CD4-positive, alpha-beta T cell treated with Interferon alpha-2 for 1 hour (primary cell): ENCODE measurements around the gene ASF1A.

Source experiments
- DNase-seq, 2 donors: peaks; one replicate each; pipeline ENCODE4 v3.0.0-alpha.2; 2020 to 2022

Gene ASF1A

DNA sequence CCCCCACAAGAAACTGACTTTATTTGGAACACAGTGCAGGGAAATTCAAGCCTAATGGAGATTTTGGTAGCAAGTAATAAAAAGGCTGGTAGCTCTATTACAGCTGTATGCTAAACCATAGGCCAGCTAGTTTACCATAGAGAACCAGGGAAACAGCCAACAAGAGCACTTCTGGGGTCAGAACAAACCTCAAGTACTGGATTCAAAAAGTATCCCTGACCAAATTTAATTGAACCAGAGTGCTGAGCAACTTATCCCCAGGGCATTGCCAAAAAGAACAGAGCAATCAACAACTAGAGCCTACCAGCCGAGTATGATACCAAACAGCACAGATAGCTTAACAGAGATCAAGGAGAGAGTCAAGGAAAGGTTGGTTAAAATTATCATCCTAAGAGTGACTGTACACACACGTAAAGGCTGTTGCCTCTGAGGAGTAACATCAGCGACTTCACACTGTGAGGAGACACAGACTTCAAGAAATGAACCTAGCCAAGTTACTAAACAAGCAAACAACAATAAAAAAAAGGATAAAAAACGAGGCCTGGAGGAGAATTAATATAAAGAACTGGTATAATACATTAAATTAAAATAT, 11.5 kb upstream of the ASF1A start:
- DNase-seq, result no peak

DNA sequence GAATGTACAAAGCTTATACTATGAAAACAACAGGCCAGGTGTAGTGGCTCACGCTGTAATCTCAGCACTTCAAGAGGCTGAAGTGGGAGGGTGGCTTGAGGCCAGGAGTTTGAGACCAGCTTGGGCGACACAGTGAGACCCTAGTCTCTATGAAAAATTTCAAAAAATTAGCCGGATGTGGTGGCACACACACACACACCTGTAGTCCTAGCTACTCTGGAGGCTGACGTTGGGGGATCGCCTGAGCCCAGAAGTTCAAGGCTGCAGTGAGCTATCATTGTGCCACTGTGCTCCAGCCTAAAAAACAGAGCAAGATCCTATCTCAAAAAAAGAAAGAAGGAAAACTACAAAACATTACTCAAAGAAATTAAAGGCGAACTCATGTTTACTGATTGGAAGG, 7.3 kb upstream of the ASF1A start:
- no peak for DNase-seq

DNA sequence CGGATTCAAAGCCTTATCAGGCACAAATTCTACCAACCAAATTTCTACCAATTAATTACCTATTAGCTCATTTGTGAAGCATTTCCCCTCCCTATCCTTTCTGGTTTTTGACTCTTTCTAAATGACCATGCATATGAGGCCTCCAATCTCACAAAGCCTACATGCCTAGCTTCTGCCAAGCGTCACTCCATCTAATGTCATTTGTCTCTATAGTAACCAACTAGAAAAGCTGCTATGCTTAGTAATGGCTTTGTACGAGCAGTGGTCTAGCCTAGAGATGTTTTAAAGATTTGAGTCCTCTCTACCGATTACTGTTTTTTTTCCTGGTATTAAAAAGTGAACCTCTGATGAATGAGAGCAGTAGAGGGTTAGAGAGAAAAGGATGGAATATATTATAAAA, 4.8 kb upstream of the ASF1A start:
- DNase-seq, result no peak

DNA sequence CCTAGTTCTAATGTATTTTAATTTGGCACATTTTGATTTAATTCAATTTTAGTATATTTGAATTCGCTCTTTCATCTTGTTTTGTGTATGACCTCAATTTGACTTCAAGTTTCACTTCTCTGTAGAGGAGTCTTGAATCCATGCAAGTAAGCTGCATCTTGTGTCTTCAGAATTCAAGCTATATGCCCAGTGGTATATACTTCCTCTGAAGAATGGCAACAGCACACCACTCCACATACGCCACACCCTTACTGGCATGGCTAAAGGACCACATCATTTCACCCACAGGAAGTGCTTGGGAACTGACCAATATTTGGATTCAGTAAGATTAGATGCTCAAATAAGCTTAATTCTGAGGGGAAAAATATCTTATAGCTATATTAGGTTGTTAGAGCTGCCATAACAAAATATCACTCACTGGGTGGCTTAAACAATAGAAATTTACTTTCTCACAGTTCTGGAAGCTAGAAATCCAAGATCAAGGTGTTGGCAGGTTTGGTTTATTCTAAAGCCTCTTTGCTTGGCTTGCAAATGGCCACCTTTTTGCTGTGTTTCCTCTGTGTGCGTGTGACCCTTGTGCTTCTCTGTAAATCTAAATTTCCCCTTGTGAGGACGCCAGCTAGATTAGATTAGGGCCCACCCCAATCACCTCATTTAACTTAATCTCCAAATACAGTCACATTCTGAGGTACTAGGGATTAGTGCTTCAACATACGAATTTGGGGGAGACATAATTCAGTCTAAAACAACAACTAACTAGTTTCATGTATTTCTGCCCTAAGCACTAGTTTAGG, 2.8 kb upstream of the ASF1A start:
- peak in 1 of 2 donors; percentile 39 for DNase-seq

DNA sequence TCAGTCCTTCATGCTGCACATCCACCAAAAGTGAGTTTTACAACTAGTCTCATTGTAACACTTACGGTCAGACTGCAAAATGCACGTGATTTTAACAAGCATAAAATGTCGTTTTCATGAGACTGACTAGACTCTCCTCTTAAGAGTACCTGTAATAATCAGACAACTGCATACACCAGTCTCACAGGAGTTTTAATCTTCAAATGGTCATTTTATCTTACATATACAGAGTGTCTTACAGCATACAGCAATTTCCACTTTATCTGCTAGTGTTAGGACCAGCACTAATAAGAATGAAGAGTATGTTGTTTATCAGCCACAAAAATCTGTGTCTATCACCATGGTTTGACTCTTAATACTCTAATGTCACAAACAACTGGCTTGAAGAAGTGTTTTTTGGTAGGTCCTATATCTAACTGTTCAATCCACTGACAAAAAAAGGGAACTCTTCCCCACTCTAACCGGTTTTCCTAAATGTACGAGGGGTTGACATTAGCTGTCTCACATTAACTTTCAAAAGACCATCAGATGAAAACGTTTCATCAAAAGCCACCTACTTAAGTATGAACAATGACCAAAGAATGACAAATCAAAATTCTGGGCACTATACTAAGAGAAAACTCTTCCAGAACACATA, 1.5 kb upstream of the ASF1A start:
- peak in 1 of 2 donors; percentile 50 for DNase-seq

DNA sequence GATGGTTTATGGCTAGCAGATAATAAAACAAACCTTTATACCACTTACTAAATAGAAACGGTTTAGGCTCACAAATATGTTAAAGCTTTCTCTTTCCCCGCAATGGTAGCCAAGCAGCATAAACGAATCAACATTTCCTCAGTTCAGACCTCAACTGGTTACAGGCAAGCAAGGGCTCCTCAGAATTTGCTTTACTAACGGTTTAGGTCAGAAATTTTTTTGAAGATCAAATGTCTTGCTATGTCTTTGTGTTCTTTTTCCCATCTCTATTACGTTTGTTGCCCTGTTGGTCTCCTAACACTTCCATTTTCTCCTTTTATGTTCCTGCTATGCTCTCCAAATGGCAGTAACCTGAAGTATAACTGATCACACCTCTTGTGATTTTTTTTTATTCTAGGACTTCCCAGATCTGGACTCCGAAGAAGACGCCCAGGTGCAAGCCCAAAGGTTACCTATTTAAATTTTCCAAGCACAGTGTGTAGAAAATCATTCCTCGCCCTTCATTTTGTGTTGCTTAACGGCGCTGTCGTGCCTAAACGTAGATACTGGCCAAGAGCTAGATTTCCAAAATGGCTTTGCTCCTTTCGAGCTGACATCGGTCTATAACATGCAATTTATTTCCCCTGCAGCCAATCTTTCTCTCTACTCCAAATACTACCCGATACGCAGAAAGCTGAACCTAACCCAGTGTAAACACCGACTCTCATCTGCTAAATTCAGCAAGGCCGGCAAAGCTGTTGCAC, 717 bp upstream of the ASF1A start:
- DNase-seq, result peak; percentile 63 to 82

DNA sequence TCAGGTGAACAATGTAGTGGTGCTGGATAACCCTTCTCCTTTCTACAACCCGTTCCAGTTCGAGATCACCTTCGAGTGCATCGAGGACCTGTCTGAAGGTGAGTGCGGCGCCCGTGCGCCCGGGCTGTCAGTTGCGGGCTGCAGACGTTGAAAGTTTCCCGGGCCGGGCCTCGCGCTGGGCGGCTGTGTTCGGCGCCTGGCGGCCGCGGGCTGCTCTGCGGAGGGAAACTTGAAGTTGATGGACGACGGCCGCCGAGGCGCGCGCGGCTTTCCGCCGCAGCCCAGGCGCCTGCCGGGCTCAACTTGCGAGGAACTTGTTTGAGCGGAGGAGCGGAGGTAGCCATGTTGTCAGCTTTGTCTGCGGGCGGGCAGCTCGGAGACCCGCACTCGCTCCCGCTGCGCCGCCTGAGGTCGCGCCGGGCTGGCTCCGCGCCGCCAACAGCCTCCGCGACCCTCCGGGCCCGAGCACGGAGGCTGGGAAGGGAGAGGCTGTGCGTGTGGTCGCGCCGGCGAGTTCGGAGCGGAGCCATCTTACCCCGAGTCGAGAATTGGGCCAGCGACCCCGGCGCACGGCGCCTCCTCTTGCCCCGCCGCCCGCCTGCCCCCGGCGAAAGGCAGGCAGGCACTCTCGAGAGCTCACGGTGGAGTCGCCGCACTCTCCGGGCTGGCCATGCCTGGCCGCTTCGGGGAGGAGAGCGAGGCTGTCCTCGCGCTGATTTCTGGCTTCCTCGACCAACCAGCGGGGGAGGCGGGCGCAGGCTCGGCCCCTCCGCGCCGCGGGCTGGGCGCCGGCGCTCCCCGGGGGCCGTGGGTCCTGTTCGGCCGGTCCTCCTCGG, 691 bp downstream of the ASF1A start:
- DNase-seq, result peak; percentile 59 to 74

DNA sequence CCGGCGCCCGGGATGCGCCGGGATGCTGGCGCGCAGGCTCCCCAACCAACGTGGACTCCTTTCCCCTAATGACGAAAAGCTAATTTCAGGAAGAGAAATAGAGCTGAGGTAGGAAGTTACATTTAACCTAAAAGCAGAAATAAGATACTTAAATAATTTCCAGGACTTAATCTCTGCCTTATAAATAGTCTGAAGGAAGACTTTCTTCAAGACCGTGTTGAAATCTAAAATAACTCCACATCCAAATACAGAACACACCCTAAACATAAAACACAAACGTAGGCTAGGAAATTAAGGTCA, 1.3 kb downstream of the ASF1A start:
- DNase-seq, result no peak

DNA sequence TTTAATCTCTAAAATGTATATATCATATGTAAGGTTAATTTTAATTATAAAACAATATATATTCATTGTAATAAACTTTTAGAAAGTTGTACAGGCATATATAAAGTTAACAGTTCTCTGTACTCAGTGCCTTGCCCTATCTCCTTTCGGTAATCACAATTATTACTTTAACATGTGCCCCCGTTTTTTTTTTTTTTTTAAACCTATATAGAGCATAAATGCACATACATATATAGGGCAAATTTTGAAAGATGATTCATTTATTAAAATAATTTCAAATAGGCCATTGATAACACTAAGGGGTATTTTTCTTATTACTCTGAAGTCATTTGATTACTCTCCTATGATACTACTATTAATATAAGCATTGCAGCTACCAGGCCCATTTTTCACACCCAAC, 1.9 kb downstream of the ASF1A start:
- no peak for DNase-seq

DNA sequence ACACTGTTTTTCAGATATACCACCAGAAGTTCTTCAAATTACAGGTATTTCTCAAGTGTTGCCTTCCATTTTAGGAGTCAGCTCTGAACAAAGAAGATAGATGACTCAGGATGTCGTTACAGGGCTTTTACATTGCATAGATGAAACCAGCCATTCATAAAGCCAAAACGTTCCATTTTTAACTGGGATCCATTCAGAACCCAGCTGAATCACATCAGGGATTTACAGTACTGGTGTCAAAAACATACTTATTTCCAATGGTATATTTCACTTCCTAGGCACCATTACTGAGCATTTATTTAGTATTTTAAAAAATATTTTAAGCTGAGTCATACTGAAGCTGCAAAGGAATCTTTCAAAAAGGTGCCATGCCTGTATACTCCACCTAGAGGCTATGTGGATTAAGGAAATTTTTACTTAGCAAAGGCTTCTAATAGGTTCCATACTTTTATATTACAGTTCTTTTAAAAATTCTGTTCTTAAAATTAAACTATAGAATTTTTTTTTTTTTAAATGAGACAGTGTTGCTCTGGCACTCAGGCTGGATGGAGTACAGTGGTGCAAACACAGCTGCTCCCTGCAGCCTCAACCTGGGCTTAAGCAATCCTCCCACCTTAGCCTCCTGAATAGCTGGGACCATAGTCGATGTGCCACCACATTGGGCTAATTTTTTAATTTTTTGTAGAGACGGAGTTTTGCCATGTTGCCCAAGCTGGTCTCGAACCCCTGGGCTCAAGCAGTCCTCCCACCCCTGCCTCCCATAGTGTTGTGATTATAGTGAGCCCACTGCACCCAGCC, 2.6 kb downstream of the ASF1A start:
- DNase-seq, result peak in 1 of 2 donors; percentile 56

DNA sequence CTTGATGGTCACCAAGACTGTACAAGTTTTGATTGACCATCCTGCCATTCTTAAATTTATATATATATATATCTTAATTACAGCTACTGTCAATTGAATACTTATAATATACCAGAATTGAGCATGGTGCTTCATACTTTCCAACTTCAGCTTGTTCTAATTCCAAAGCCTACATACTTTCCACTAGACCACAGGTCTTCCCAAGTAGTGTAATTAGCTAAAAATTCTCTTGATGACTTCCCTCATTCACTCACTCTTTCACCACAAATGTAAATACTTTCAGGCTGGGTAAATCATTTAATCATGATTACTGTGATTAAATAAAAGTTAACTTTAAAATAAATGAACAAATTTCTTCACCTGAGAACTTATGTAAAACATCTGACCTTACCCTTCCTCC, 3.4 kb downstream of the ASF1A start:
- no peak for DNase-seq

DNA sequence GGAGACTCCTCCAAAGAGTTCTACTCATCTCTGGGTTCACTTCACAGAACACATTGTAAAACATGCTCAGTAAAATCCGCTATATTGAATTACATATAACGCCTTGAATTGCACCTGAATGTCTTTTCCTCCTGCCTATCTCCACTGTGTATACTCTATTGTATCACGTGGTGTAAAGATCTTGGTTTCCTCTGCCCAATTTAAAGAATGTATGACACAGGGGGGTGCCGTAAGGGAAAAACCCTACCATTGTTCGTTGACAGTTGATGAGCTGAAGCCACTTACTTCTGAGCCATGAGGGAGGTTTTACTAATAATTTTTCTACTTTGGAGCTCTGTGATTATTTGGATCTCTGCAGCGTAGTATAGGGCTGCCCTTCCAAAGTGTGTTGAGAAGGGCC, 6.0 kb downstream of the ASF1A start:
- DNase-seq, result peak in 1 of 2 donors; percentile 55

DNA sequence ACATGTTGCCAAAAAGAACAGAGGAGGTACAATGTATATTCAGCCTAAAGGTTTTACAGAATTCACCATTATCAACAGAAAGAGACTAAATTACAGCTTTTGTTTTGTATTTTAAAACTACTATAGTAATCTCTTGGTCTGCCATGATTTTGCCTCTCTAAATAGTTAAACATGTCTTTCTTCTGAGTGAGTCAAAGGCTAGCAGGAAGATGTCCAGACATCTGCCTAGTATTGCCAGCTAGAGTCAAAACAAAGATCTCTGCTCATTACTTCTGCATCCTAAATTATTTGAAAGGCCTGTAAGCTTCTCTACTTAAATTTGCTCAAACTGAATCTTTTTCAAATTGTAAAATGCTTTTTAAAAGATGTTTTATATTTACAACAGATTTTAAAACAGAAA, 8.8 kb downstream of the ASF1A start:
- DNase-seq, result no peak

DNA sequence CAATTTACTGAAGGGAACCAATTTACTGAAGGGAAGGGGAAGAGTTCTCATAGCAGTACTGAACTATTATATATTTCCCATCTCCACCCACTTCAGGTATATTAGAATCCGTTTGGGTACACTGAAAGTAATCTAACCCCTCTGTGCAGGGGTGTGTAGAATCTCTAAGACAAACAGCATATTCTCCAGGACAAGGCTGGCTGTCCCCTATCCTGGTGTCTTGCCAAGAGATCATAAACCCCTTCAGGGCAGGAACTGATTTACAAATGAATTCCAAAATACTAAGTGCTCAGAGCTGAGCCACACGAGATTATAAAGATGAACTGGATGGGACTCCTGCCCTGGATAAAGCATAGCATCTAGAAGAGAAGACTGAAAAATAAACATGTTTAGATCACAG, 9.2 kb downstream of the ASF1A start:
- no peak for DNase-seq

DNA sequence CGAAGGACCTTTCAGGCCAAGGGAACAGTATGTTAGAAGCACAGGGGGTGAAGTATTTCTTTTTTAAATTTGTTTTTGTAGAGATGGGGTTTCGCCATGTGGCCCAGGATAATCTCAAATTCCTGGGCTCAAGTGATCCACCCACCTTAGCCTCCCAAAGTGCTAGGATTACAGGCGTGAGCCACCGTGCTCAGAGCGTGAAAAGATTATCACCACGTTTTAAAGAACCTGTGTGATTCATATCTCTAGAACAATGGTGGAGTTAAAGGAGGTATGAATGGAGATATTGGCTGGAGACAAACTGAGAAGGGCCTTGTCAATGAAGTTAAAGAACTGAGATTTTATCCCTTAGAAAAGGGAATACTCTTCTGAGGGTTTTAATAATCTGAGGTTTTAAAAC, 9.7 kb downstream of the ASF1A start:
- no peak for DNase-seq

DNA sequence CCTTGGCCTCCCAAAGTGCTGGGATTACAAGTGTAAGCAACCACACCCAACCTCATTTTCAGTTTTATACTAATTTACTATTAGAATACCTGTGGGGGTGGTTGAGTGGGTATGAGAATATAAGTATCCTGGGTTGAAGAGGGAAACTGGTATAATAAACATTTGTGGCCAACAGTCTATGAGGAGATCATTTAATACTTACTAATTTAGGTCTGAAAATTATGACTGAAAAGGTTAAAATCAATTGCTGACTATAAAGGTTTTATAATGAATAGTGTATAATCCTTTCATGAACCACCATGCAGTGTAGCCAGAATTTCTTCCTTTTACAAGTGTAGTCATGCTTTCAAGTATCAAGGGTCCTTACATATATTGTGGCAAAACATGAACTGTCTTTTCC, 11.1 kb downstream of the ASF1A start:
- no peak for DNase-seq

DNA sequence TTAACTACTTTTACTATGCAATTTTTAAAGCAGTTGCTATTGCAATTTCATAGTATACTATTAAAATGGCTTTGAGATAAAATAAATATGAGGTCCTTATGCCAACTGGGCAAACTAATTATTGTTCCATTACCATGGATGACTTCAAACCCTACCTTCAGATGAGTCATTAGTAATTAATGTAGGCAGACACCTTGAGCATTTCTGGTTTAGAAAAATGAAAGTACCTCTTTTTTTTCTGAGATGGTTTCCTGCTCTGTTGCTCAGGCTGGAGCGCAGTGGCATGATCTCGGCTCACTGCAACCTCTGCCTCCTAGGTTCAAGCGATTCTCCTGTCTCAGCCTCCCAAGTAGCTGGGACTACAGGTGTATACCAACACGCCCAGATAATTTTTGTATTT, 11.9 kb downstream of the ASF1A start:
- peak in 1 of 2 donors; percentile 41 for DNase-seq

DNA sequence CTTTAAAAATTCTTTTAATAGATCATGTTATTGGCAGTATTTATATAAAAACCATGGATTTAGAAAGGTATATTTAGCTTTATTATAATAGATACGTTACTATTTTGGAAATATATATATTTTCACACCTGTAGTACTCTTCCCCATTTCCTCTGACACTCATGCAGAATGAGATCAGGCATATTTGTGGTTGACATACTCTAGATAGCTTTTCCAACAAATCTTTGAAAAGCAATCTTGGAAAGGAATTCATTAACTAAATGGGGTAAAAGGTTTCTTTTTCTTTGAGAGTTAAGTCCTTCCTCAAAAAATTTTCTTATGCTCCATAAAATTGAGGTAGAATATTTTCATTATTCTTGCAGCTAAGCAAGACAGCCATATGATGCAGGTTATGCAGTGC, 14.5 kb downstream of the ASF1A start:
- DNase-seq, result no peak

DNA sequence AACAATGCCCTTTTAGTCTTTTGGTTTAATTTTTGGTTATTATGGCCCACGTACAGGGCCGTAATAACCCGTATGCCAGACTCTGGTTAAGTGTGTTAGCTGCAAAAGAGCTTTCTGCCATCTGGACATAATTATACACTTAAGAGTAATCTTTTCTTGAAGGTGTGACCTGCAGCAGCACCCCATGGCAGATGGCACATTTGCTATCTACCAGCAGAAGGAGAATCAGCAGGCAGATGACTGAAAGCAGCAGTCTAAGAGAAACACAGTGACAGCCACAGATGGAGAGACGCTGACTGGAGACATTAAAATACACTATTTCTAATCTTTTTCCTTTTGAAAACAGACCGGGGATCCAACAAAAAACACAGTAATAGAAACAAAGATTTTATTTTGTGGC, 18.7 kb downstream of the ASF1A start:
- no peak for DNase-seq

DNA sequence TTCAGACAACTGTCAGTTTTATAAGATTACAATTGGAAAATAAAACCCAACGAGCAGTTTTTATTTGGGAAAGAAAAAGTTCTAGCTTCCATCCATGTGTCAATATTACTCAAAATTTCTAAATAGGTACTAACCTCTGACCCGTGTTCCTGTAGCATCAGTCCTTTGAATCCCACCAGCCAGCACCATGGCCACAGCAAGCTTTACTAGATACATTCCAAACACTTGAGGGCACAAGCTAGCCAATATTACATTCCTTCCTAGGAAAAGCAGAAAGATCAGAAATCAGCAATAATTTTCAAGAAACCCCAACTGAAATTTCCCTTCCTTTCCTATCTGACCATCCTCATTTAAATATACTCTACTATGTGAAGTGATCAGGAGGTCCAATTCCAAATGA, 19.2 kb downstream of the ASF1A start:
- DNase-seq, result no peak

DNA sequence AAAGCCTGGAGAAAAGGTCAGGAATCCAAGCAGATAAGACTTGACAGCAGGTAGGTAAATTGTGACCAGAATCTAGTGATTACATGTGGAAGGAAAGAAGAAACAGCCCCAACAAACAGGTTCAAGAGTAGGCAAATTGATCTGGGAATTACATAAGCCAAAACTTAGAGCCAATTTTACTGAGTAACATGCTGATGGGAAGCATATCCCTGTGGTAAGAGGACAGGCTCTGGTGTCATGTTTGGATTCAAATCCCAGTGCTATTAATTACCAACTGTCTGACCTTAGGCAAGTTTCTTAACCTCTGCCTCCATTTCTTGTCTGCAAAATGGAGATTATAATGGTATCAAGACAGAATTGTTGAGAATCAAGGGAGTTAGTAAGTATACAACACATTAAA, 20.6 kb downstream of the ASF1A start:
- DNase-seq, result no peak
